Measurements from ENCODE around the gene TNFRSF25.

- TF ChIP-seq CTCF (IDR thresholded peaks at IDR 0.05; ENCODE audit: poor library complexity, severe bottlenecking) (no peak), MXI1 (conservative IDR thresholded peaks at IDR 0.05; ENCODE audit: poor library complexity, severe bottlenecking) (no peak)
These were observed 49.7 kb downstream of the TNFRSF25 start for GRCh38 chr1:6416295-6416656.
